D721Med (cell line): Measurements from ENCODE around the gene RHEB.

Source experiments
- DNase-seq: peaks from one replicate; pipeline ENCODE4 v3.0.0; 2011; ENCODE audit warnings: low spot score; ENCODE audit not compliant: insufficient read length
- FAIRE-seq: peaks from 2 replicates; lab custom pipeline; 2011; peaks lifted over from hg19 to GRCh38; lab: Jason Lieb, UNC
- TF ChIP-seq, protein P1 (sequence below): IDR thresholded peaks from 2 replicates; pipeline ENCODE4 v1.5.1; 2012; ENCODE audit warnings: mild to moderate bottlenecking, control low read depth; ENCODE audit not compliant: insufficient read depth; ENCODE audit errors: missing control alignments

The RHEB gene

GRCh38 chr7:151426441-151426903 is 93.2 kb downstream of the RHEB start:
- FAIRE-seq (no peak), DNase-seq (no peak)
- TF ChIP-seq, protein P1, sequence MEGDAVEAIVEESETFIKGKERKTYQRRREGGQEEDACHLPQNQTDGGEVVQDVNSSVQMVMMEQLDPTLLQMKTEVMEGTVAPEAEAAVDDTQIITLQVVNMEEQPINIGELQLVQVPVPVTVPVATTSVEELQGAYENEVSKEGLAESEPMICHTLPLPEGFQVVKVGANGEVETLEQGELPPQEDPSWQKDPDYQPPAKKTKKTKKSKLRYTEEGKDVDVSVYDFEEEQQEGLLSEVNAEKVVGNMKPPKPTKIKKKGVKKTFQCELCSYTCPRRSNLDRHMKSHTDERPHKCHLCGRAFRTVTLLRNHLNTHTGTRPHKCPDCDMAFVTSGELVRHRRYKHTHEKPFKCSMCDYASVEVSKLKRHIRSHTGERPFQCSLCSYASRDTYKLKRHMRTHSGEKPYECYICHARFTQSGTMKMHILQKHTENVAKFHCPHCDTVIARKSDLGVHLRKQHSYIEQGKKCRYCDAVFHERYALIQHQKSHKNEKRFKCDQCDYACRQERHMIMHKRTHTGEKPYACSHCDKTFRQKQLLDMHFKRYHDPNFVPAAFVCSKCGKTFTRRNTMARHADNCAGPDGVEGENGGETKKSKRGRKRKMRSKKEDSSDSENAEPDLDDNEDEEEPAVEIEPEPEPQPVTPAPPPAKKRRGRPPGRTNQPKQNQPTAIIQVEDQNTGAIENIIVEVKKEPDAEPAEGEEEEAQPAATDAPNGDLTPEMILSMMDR, result no peak

GRCh38 chr7:151425670-151426440 is 93.8 kb downstream of the RHEB start:
- no peak for FAIRE-seq
- no peak for DNase-seq
- TF ChIP-seq, protein P1, result no peak

DNA sequence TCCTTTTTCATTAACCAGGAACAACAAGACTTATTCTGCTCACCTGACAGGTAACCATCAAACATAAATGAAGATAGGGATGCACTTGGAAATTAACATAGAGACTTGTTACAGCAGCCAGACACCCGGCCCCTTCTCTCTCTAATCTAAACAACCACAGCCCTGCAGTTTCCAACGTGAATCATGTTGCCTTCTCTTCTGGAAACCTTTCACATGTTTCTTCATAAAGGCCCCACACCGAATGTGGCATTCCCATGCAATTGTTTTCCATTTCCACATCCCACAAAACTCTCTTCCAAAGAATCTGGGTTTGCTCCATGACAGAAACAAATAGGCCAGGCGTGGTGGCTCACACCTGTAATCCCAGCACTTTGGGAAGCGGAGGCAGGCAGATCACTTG is 94.9 kb downstream of the RHEB start:
- DNase-seq, result no peak
- TF ChIP-seq, protein P1, result no peak
- FAIRE-seq, result no peak

- FAIRE-seq (no peak), DNase-seq (no peak)
- TF ChIP-seq, protein P1, result no peak
Observed at GRCh38 chr7:151423936-151424335, 95.8 kb downstream of the RHEB start.

DNA sequence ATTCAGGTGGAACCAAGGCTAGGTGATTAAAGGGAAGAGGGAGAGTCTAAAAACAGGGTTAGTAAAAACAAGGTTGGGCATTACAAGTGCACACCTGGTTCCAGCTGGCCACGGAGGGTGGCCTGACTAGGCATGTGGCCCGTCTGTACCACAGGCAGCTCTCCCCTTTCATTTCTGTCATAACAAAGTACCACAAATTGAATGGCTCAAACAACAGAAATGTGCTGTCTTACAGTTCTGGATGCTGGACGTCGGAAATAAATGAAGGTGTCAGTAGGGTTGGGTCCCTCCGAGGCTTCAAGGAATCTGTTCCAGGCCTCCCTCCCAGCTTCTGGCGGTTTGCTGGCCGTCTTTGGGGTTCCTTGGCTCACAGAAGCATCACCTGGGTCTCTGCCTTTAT is 96.5 kb downstream of the RHEB start:
- no peak for DNase-seq
- FAIRE-seq, result no peak
- TF ChIP-seq, protein P1, result no peak

DNA sequence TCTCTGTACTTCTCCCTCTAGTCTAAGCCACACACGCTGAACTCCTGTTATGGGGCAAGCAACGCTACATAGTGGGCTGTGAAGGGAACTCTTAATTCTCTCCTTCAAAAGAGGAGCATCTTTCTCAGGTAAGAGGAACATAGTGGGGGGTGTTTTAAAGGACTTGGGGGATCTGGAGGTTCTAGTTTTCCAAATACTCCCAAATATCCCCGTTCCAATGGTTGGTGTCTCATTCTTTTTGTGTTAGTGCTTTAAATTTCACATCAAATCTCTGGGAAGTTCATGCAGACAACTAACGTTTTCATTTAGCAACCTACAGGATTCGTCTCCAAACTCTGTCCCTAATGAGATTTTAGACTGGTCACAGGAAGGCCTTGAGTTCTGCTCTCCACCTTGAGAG is 97.5 kb downstream of the RHEB start:
- TF ChIP-seq, protein P1, result no peak
- FAIRE-seq, result no peak
- no peak for DNase-seq

GRCh38 chr7:151420144-151420543 is 99.6 kb downstream of the RHEB start:
- DNase-seq (no peak), FAIRE-seq (no peak)
- TF ChIP-seq, protein P1, result no peak
